PC-9 (cell line): ENCODE data around the gene XRCC3. TPM values are rescaled to one million over a fixed set of nuclear protein-coding genes. Genes with fewer than 3 reads are reported as not detected.

Source experiments
- BruUV-seq: library from RNA; stranded (reverse); fragments of 400-500 nt; replicated peaks from 2 replicates; lab custom pipeline; 2021; lab: Mats Ljungman, UMichigan
- CTCF ChIA-PET: fragments of 300-600 bp; sonication (Branson Sonifier 250); formaldehyde crosslinking; loops from one replicate; lab custom pipeline; 2022; ENCODE audit warnings: antibody characterized with exemption; lab: Charles Lee
- POLR2A ChIA-PET: fragments of 300-600 bp; sonication (Branson Sonifier 250); formaldehyde crosslinking; loops from one replicate; lab custom pipeline; 2022; ENCODE audit warnings: antibody characterized with exemption; ENCODE audit not compliant: unreplicated experiment; lab: Charles Lee
- DNase-seq, 2 experiments: peaks; one replicate each; pipeline versions ENCODE4 v3.0.0 to v3.0.0-alpha.2; 2015 to 2022; ENCODE audit warnings: mixed read lengths in 1 of 2
- H2AFZ ChIP-seq: fragments of 200-600 bp; sonication (generic); 2 replicates; pipeline ENCODE4 v1.8.1; 2017; ENCODE audit warnings: antibody characterized with exemption
- H3F3A ChIP-seq: fragments of 200-600 bp; sonication (generic); 2 replicates; pipeline ENCODE4 v1.8.1; 2017; ENCODE audit warnings: antibody characterized with exemption, mild to moderate bottlenecking, low read depth; ENCODE audit not compliant: insufficient read depth
- H3K27ac ChIP-seq: fragments of 200-600 bp; sonication (generic); 2 replicates; pipeline ENCODE4 v1.6.1; 2016; ENCODE audit warnings: mixed run types
- H3K27me3 ChIP-seq: fragments of 200-600 bp; sonication (generic); 2 replicates; pipeline ENCODE4 v1.6.1; 2016; ENCODE audit warnings: low read depth, mixed run types; ENCODE audit not compliant: insufficient read depth
- H3K36me3 ChIP-seq: fragments of 200-600 bp; sonication (generic); 2 replicates; pipeline ENCODE4 v1.6.1; 2016; ENCODE audit warnings: low read depth, mixed run types
- H3K4me1 ChIP-seq: fragments of 200-600 bp; sonication (generic); replicated peaks from 2 replicates; pipeline ENCODE4 v1.6.1; 2016; ENCODE audit warnings: mixed run types; ENCODE audit not compliant: insufficient read depth
- H3K4me2 ChIP-seq: fragments of 200-600 bp; sonication (generic); 2 replicates; pipeline ENCODE4 v1.6.1; 2017; ENCODE audit warnings: mixed run types
- H3K4me3 ChIP-seq: fragments of 200-600 bp; sonication (generic); 2 replicates; pipeline ENCODE4 v1.6.1; 2016; ENCODE audit warnings: mixed run types
- H3K79me2 ChIP-seq: fragments of 200-600 bp; sonication (generic); 2 replicates; pipeline ENCODE4 v1.6.1; 2017; ENCODE audit warnings: low read depth, mixed run types
- H3K9me2 ChIP-seq: fragments of 200-600 bp; sonication (generic); 2 replicates; pipeline ENCODE4 v1.8.1; 2017; ENCODE audit warnings: mild to moderate bottlenecking; ENCODE audit not compliant: insufficient read depth
- H3K9me3 ChIP-seq: fragments of 200-600 bp; sonication (generic); 2 replicates; pipeline ENCODE4 v1.8.1; 2016; ENCODE audit warnings: low read depth; ENCODE audit not compliant: insufficient read depth
- H4K20me1 ChIP-seq: fragments of 200-600 bp; sonication (generic); 2 replicates; pipeline ENCODE4 v1.8.1; 2017; ENCODE audit not compliant: insufficient read depth
- EZH2 ChIP-seq: fragments of 200-600 bp; sonication (generic); IDR thresholded peaks from 2 replicates; pipeline ENCODE4 v1.8.0; 2017; ENCODE audit warnings: antibody characterized with exemption, low read depth
- intact Hi-C: fragments of 100-400 bp; cut with micrococcal nuclease; formaldehyde crosslinking; loops from one replicate; pipeline ENCODE4 v1.10.0; 2022; ENCODE audit not compliant: unreplicated experiment
- total RNA-seq: library from RNA; stranded (reverse); gene quantifications from 2 replicates; pipeline ENCODE4 v1.2.3, GENCODE V29; 2021
- TF ChIP-seq, protein P1 (sequence below): fragments of 200-600 bp; sonication (generic); conservative IDR thresholded peaks from 2 replicates; pipeline ENCODE4 v1.6.1; 2017; ENCODE audit warnings: mixed run types, antibody characterized with exemption, mild to moderate bottlenecking, moderate library complexity

The XRCC3 gene
- total RNA-seq, 1 experiment from 2014 or later, result 65.1 TPM

DNA sequence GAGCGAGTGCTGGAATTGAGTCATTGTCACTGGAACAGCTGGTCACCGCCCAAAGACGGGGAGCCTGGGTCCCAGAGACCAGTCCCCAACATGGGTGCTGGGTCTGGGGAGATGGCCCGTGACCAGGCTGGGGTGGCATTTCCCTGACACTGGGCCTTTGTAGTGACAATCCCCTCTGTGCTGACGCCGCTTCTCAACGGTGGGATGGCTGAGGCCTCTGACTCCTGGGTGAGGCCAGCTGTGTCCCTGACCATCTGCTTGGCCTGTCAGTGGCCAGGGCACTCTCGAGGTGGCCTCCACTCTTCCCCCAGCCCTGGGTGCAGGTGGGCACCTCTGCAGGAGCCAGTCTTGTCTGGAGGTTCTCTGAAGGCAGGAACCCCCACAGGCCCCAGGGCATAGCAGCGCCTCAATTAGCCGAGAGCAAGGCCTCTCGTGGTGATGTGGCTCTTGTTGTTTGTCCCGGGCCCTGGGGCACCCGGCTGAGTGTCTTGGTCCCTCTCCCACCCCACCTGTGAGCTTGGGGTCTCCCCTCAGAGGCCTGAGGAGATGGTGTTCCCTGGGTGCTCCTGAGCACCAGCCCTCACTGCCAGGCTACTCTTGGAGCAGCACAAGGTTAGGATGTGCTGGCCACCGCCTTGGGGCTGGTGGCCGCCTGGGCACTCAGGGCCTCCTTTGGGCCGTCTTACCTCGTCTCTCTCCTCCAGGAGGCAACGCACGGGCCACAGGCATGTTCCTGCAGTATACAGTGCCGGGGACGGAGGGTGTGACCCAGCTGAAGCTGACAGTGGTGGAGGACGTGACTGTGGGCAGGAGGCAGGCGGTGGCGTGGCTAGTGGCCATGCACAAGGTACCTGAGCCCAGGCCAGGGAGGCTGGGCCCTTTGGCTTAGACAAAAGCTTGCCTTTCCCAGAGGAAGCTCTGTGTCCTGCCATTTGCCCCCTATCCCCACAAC is 16.9 kb upstream of the XRCC3 start:
- peaks cover 15% of the 10 kb centered on the region for H3K4me1 ChIP-seq
- intact Hi-C loops, result no loop called here
- H2AFZ ChIP-seq, result no peak overlapping the region
- H3K9me3 ChIP-seq, result no peaks in the 10 kb centered on the region
- peaks cover 14% of the 10 kb centered on the region; the same call in 1 of the 2 replicates for H3K36me3 ChIP-seq
- H4K20me1 ChIP-seq, result peaks cover 15% of the 10 kb centered on the region
- no peak overlapping the region for H3K4me2 ChIP-seq
- POLR2A ChIA-PET, result interaction anchor here (0.6 to 0.8 kb wide), 4 partner anchors 11 to 148 kb away, joined by 3 to 7 read pairs (median 4); no protein-coding TSS in a partner anchor
- H3K9me2 ChIP-seq, result no peaks in the 10 kb centered on the region
- H3K79me2 ChIP-seq, result no peaks in the 10 kb centered on the region
- no peak for DNase-seq
- H3K27ac ChIP-seq, result no peak overlapping the region
- peaks cover 23% of the 10 kb centered on the region; the same call in 1 of the 2 replicates for H3F3A ChIP-seq
- CTCF ChIA-PET, result interaction anchor here (0.7 kb wide), 1 partner anchor 1035 kb away, joined by 4 read pairs; no protein-coding TSS in a partner anchor
- H3K4me3 ChIP-seq, result no peak overlapping the region
- BruUV-seq, result no TSS peak
- H3K27me3 ChIP-seq, result no peaks in the 10 kb centered on the region
- TF ChIP-seq, protein P1, sequence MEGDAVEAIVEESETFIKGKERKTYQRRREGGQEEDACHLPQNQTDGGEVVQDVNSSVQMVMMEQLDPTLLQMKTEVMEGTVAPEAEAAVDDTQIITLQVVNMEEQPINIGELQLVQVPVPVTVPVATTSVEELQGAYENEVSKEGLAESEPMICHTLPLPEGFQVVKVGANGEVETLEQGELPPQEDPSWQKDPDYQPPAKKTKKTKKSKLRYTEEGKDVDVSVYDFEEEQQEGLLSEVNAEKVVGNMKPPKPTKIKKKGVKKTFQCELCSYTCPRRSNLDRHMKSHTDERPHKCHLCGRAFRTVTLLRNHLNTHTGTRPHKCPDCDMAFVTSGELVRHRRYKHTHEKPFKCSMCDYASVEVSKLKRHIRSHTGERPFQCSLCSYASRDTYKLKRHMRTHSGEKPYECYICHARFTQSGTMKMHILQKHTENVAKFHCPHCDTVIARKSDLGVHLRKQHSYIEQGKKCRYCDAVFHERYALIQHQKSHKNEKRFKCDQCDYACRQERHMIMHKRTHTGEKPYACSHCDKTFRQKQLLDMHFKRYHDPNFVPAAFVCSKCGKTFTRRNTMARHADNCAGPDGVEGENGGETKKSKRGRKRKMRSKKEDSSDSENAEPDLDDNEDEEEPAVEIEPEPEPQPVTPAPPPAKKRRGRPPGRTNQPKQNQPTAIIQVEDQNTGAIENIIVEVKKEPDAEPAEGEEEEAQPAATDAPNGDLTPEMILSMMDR, result no peak
- no peak for TF ChIP-seq EZH2

DNA sequence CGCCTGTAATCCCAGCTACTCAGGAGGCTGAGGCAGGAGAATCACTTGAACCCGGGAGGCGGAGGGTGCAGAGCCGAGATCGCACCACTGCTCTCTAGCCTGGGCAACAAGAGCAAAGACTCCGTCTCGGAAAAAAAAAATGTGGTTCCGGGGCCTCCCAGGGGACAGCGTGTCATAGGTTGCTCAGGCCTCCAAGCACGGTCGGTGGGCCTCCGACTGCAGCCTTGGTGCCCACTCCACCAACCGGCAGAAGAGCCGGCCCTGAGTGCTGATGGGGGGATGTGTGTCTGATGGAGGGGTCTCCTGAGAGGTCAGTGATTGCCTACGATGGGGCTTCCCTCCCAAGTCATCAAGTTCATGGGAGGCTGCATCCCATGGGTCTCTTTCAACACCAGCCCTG is 16.2 kb upstream of the XRCC3 start:
- Histone ChIP-seq H4K20me1 (peaks cover 10% of the 10 kb centered on the region), H3K4me2 (no peak overlapping the region), H3K9me3 (no peaks in the 10 kb centered on the region), H3K79me2 (0 out of 2 replicates have a peak, but pooled peaks cover 1% of the 10 kb centered on the region), H3F3A (peaks cover 17% of the 10 kb centered on the region; the same call in 1 of the 2 replicates), H3K4me3 (no peak overlapping the region), H3K4me1 (peaks cover 10% of the 10 kb centered on the region), H3K27me3 (no peaks in the 10 kb centered on the region), H3K36me3 (peaks cover 14% of the 10 kb centered on the region; the same call in 1 of the 2 replicates), H3K9me2 (no peaks in the 10 kb centered on the region), H2AFZ (no peak overlapping the region), H3K27ac (no peak overlapping the region)
- no peak for DNase-seq
- intact Hi-C loops, result no loop called here
- BruUV-seq, result TSS peak; percentile 24
- TF ChIP-seq EZH2, result no peak
- TF ChIP-seq, protein P1, result no peak
- ChIA-PET CTCF (no interaction called here), POLR2A (interaction anchor here (0.6 kb wide), 2 partner anchors 12 to 35 kb away, joined by 5 to 7 read pairs; no protein-coding TSS in a partner anchor)

DNA sequence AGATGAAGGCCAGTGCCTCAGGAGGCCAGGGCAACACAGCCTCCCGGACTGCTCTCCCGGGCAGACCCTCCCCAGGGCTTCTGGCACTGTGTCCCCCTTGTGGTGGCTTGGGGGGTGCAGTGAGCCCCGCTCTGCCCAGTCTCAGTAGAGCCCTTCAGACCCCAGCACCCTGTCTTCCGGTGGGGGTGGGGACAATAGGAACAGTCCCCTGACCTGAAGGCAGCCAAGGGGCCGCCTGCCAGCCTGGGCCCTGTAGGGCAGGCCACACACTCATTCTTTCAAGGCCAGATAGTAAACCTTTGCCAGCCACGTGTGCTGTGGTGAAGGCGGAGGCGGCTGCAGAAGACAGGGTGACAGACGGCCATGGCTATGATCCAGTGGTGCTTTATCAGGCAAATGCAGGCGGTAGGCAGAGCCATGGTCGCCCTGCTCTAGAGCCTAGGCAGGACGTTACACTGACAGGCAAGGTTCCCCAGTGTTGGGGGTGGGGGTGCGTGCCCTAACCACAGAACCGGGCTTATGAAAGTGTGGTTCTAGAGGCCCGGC is 15.3 kb upstream of the XRCC3 start:
- Histone ChIP-seq H3K4me3 (no peak overlapping the region), H3K4me2 (no peak overlapping the region), H2AFZ (no peak overlapping the region), H3K9me2 (no peaks in the 10 kb centered on the region), H4K20me1 (peaks cover 16% of the 10 kb centered on the region), H3K79me2 (0 out of 2 replicates have a peak, but pooled peaks cover 8% of the 10 kb centered on the region), H3K9me3 (no peaks in the 10 kb centered on the region), H3K27ac (no peak overlapping the region), H3K27me3 (no peaks in the 10 kb centered on the region), H3K36me3 (peaks cover 14% of the 10 kb centered on the region; the same call in 1 of the 2 replicates), H3K4me1 (peaks cover under 1% of the 10 kb centered on the region; the same call in 1 of the 2 replicates), H3F3A (peaks cover 10% of the 10 kb centered on the region; the same call in 1 of the 2 replicates)
- ChIA-PET CTCF (no interaction called here), POLR2A (no interaction called here)
- BruUV-seq, result no TSS peak
- TF ChIP-seq EZH2, result no peak
- TF ChIP-seq, protein P1, result no peak; the same call in 1 of the 2 replicates
- intact Hi-C loops, result no loop called here
- no peak for DNase-seq
